Testis (tissue), 2 donors: ENCODE measurements around the gene UCK2.

Experiments
- CTCF ChIP-seq, 3 experiments: fragments of 450-650 bp in 2 of 3; fragments of 200-600 bp in 1 of 3; sonication (generic) in 1 of 3; IDR thresholded peaks; one replicate each; pipeline ENCODE4 v1.5.1; 2016 to 2019; ENCODE audit warnings: antibody characterized with exemption in 3 of 3, mild to moderate bottlenecking in 2 of 3, moderate library complexity in 1 of 3
- POLR2A ChIP-seq: fragments of 450-650 bp; IDR thresholded peaks from one replicate; pipeline ENCODE4 v1.6.1; 2017; ENCODE audit warnings: antibody characterized with exemption, mild to moderate bottlenecking, moderate library complexity

DNA sequence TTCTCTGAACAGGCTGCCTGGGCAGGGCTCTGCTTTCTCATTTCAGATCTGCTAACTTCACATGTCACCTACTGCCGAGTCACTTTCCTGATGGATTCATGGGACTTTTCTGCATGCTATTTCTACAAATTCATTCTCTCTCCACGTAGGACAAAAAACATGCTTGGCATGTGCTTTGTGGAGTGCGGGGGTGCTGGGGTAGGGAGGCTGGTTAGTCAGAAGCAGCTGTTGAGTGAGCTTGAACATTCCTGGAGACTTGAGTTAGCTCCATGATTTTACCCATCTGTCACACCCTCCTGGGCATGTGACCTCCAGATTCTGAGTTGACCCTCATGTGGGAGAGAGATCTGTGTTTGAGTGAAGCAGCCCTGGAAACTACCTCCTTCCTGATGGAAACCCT is 71.4 kb downstream of the UCK2 start:
- no peak for TF ChIP-seq CTCF (IDR thresholded peaks at IDR 0.05)
- TF ChIP-seq POLR2A, result no peak
